Measurements from ENCODE around the gene UGT2B10.

Gene UGT2B10

DNA sequence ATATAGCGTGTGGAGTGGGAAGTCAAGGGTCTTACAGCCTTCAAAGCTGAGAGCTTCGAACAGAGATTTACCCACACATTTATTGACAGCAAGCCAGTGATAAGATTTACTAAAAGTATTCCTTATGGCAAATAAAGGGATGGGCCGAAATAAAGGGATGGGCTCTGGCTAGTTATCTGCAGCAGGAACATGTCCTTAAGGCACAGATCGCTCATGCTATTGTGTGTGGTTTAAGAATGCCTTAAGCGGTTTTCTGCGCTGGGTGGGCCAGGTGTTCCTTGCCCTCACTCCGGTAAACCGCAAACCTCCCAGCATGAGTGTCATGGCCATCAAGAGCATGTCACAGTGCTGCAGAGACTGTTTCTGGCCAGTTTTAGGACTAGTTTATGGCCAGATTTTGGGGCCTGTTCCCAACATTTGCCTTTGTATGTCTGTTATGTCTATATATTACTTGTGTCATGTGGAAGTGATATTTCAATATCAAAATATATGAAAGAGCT, 53.5 kb downstream of the UGT2B10 start:
- DNase-seq (ENCODE audit: low read depth in 2 of 3, low spot score in 1 of 3), result no peak

DNA sequence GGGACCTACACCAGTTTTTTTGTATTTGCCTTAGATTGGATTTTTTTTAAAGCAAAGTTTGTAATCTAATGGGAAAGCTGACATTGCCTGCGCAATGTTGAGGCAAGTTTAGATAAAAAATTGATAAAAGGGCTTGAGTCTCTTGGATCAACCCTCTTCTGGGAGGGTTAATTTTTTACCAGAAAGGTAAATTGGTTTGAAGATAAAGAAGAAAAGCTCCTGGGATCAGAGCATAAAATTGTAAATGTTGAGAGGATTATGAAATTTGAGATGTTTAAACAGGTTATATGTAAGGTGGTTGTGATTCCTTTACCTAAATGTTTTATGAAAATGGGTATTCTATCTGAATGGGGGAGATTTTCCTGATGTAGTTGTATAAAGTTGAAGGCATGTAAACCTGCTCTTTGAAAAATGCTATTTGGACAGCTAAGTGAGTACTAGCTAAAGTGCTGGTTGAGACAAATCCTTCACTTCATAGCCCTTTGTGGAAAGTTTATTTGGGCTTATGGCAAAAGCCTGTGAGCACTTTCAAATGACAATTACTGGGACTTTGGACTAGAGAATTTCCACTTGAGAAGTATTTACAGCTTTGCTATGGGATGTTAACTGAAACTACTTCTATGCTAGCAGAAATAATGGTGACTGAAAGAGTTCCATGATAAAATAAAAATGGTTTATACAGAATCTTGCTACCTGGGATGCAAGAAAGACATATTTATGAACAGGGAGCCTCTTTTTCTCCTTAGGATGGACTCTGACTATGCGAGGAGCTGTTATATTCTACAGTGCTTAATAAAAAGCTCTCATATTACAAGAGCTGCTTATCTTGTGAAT, 56.2 kb downstream of the UGT2B10 start:
- no peak for DNase-seq (ENCODE audit: low read depth in 2 of 3, low spot score in 1 of 3)

GRCh38 chr4:68872643-68873502, 57.1 kb downstream of the UGT2B10 start:
- DNase-seq (ENCODE audit: low read depth in 2 of 3, low spot score in 1 of 3), result no peak

GRCh38 chr4:68874507-68874906, 58.7 kb downstream of the UGT2B10 start:
- DNase-seq (ENCODE audit: low read depth in 2 of 3, low spot score in 1 of 3), result no peak

DNA sequence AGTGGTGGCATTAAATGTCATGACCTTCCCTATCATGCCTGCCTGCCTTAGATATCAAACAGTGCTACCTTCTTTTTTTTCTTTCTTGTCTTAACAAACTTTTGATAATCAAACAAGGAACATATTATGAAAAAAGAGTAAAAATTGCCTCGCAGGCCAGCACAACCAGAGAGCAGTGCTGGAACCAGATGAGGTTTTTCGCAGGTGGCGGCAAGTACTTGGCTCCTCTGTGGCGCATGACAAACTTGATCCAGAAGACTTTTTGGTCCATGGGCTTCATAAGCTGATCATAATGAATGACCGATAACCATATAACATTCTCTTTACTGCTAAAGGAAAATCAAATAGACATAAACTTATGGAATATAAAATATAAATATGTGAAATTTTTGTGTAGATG, 61.8 kb downstream of the UGT2B10 start:
- DNase-seq (ENCODE audit: low read depth in 2 of 3, low spot score in 1 of 3), result no peak

GRCh38 chr4:68878048-68878447, 62.3 kb downstream of the UGT2B10 start:
- no peak for DNase-seq (ENCODE audit: low read depth in 2 of 3, low spot score in 1 of 3)

All from stimulated activated CD4-positive, alpha-beta T cell treated with anti-CD3 and anti-CD28 coated beads, Interleukin-12 subunit alpha, Interleukin-12 subunit beta, amount 100 ng/mL, for 48 hours (primary cell).